ENCODE measurements around the gene PARN. TPM values are rescaled to one million over a fixed set of nuclear protein-coding genes. Genes with fewer than 3 reads are reported as not detected.

Gene PARN
- total RNA-seq, 1 donor from 2014 or later: 24.6 TPM

DNA sequence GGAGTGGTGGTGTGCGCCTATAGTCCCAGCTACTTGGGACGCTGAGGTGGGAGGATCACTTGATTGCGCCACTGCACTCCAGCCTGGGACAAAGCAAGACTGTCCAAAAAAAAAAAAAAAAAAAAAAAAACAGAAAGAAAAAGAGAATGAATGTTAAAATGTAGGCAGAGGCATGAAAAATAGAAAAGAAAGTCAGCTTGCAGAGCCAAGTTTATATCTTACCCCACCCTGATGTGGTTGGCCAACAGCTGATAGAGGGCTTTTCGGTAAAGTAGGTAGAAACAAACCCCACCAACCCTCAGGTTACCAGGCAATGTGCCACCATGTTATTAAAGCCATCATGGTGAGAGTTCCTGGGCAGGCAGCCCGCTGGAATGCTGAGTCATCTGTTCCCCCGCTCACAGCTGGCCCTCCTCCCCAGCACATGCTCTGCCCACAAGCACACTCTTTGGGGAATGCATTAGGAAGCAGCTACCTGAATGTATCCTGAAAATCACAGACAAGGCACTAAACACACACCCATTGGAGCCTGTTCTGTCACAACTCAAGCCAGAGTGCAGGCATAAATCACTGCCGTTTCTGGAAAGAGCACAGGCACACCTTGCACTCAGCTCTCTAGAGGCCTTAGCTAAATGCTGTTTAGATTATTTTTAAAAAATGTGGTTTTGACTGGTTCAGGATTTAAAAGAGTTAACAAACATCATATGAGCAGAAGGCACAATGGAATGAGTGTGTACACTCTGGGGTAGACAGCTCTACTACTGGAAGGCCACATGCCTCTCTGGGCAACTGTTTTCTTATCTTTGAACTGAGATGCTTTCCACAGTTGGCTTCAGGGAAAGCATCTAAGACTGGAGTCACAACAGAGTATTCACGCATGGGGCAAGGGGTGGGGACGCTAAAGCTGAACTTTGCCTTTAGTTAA is 128.5 kb downstream of the PARN start:
- no peak for DNase-seq (ENCODE audit: extremely low read depth, low read depth, low spot score)

DNA sequence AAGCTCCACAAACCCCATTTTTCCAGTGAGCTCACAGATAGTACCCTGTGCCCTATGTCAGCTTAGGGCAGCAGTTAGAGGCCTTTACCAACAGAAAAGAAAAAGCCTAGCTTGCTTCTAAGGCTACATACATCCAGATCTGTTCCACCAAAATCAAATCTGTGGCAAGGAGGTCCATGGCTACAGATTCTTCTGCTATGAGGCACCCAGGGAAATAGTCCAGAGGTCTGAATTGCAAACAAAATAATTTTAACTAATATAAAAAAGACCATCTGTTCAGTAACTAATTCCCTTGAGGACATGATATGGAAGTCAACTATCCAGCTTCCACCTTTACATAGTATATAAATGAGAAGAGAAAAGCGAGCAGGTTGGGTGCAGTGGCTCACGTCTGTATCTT is 129.3 kb downstream of the PARN start:
- DNase-seq (ENCODE audit: extremely low read depth, low read depth, low spot score): no peak

DNA sequence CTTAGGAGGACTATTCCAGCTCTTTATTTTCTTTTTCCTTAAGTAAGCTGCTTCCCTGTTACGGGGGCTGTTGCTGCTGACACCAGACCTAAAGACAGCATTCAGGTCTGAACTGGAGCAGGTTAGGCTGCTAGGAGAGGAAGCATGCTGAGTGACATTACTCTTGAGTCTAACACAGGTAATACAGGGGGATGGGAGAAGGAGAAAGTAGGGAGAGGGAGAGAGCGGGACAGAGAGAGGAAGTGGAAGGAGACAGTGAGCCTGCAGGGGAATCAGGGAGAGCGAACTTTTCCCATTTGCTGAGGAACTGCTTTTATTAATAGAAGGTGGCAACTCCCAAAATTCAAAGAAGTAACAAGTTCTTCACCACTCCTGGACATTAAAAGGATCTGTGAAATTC is 130.9 kb downstream of the PARN start:
- no peak for DNase-seq (ENCODE audit: extremely low read depth, low read depth, low spot score)

DNA sequence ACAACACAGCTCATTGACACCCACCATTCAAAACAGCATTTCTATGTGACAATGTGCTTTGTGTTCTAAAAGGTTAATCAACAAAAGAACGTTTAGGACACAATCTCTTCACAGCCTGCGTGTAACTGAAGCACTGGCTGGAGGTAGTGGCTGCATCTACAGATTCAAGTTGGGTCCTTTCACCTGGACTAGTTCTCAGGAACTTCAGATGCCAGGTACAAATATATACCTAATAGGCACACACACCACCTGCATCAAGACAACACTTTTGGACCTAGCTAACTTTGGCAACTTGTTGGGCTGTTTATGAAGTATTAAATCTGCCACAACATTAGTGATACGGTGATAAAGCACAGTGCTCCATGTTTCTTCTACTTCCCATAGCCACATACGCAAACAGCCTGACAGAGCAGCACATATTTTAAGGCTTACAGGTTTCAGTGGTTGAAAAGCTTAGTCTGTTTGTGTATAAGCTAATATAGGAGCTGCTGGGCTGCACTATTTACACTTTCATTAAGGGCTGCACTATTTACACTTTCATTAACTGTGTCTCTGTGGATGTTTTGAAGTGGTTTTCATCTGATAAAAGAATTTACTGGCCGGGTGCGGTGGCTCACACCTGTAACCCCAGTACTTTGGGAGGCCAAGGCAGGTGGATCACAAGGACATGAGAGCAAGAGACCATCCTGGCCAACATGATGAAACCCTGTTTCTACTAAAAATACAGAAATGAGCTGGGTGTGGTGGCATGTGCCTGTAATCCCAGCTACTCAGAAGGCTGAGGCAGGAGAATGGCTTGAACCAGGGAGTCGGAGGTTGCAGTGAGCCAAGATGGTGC is 132.6 kb downstream of the PARN start:
- no peak for DNase-seq (ENCODE audit: extremely low read depth, low read depth, low spot score)

DNA sequence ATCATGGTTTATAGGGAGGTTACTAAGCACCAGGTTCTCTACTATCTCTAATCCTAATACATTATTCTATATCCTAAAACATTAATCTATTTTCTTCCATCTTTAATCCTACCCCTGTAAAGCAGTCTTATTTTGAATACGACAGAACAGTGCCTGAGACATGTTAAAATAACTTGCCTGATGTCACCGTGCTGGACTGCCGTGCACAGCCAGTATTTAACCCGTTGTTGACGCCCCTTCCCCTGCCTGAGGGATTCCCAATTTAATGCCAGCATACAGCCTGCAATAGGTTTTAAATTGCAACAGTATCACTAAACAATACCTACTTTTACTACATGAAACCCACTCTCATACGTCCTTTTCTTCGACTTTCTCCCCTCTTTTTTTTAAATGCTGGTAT is 133.3 kb downstream of the PARN start:
- no peak for DNase-seq (ENCODE audit: extremely low read depth, low read depth, low spot score)

DNA sequence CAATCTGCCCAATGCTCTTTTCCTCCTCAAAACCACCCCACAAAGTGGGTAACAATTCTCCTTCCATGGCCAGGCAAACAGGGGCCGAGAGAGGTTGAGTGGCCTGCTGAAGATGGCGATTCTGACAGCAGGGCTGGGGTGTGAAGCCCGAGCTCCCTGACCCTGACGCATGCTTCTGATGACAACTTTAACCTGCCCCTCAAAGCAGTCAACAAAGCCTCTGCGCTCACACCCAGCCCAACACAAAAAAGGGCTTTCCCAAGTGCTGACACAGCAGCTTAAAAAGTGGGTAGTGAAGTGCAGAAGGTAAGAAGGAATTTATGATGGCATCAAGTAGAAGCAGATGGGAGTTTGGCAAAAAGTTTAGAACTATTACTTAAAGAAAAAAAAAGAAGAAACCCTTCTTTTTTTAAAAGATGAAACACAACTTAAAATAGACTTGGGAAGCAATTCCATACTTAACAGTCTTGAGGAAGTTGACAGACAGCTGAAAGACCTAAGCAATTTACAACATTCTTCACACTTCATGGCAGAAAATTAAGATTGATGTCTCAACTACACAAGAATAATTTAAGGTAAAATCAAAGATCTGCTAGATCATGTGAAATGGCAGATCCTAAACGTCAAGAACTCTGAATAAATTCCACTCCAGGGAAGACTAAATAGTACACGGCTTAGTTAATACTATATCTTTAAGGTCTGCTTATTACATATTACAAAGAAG is 133.9 kb downstream of the PARN start:
- no peak for DNase-seq (ENCODE audit: extremely low read depth, low read depth, low spot score)

DNA sequence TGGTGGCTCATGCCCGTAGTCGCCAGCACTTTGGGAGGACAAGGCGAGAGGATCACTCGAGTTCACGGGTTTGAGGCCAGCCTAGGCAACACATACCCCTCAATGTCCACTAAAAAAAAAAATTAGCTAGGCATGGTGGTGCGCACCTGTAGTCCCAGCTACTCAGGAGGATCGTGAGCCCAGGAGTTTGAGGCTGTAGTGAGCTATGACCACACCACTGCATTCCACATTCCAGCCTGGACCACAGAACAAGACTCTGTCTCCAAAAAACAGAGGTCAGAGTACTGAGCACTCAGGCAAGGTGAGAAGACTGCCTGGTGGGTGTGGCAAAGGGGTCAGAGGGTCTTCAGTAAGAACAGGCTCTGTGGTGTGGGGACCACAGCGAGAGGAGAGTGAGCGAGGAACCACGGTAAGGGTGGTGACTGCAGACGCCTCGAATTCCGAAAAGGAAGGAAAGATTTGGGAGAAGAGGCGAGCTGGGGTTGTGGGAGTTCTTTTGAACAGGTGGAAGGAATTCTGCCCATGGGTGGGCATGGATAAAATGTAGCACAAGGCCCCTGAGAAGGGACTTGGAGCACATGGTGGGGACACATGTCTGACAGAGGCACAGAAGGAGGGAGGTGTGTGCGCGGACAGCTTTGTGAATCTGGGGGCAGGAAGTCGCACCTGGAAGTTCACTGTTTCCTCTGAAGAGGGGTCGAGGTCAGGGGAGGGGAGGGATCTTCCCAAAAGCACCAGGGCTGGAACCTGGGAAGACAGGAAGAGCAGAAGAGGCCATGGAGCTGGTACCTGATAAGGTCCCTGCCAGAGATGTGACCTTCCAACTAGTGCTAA is 134.6 kb downstream of the PARN start:
- DNase-seq (ENCODE audit: extremely low read depth, low read depth, low spot score): no peak

DNA sequence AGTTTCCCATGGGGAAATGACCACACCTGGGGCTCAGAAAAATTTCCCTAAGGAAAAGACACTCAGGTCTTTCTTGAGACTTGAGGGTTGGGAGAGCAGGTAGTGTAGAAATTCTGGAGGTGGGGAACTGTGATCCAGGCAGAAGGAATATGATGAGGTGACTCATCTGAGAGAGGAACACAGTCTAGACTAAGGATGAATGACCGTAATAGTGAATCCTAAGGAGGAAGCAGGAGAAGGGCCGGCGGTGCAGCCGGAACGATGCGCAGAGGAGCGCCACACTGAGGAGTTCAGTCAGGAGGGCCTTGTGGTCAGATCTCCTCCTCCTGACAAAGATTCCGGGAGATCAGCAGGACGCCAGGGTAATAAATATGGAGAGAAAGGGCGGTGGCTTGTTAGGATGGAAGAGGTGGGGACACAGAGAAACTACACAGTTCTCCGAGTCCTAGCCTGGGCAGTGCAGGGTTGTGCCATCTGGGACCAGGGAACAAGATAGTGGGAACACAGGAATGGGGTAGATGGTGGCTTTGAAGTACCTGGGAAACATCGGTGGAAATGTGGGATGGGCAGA is 135.6 kb downstream of the PARN start:
- DNase-seq (ENCODE audit: extremely low read depth, low read depth, low spot score): no peak

DNA sequence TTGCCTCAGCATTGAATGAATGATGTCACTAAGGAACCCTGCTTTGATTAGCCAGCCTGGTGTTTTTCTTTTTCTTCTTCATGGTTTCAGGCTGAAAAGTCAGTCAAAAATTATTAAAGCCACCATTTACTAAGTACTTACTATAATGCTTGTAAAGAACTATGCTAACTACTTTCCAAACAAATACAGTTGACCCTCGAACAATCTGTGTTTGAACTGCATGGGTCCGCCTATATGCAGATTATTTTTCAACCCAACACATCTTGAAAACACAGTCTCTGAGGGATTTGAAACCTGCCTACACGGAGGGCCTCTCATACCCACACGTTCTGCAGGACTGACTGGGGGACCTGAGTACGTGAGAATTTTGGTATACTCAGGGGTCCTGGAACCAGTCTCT is 136.3 kb downstream of the PARN start:
- DNase-seq (ENCODE audit: extremely low read depth, low read depth, low spot score): no peak

DNA sequence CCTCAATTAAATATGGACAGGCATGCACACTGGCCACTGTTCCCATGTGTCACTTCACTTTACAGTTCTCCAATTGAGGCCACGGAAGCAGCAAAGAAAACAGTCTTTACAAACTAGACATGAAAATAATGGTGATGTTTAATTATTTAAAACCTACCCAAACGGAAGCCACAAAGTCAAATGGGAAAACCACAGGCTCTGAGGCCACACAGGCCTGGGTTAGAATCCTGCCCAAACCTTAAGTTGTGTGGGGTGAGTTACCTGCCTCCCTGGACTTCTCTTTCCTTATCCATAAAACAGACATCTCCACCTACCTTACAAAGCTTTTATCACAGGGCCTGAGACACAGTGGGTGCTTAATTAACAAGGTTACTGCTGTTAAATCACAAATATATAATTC is 137.4 kb downstream of the PARN start:
- DNase-seq (ENCODE audit: extremely low read depth, low read depth, low spot score): no peak

DNA sequence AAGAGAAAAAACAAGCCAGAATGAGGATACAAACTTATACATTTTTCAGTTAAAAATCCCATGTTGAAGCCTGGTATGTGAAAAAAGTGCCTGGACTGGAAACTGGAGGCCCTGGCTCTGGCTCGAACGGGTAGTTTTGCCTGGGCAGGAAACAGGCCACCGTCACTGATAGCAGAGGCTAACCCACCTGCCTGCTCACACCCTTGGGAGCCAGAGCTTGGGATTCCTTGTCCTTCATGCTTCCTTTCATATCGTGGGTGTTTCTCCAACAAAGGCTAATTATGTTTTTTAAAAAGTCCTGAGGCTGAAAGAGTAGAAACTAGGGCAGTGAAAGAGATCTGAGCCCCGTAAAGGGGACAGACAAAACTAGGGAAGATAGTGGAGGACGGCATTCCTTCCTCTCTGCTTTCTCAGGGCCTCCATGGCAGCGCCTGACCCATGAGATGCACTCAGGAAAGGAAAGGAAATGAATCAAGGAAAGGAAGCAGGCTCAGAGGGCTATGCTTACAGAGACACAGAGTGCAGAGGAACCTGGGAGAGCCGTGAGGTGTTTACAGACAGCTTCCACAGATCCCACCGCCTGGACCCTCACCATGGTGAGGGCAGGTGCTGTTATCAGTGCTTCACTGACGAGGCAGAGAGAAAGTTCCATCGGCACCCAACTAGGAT is 138.1 kb downstream of the PARN start:
- DNase-seq (ENCODE audit: extremely low read depth, low read depth, low spot score): no peak

DNA sequence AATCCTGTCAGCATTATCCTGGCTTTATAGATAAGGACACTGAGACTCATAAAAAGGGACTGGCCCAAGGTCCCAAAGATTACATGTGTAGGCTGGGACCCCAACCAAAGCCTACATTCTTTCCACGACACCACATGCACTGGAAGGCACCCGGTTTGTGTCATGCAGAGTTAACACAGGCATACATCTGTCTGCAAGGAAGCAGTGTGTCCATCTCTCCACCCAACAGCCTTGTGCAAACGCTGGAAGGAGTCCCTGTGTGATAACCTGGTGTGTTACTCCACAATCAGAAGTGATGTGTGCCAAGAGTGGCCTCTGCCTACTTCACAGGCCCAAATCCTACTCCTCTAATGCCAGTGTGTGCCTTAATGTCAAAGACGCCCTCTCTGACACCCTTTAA is 139.8 kb downstream of the PARN start:
- no peak for DNase-seq (ENCODE audit: extremely low read depth, low read depth, low spot score)

DNA sequence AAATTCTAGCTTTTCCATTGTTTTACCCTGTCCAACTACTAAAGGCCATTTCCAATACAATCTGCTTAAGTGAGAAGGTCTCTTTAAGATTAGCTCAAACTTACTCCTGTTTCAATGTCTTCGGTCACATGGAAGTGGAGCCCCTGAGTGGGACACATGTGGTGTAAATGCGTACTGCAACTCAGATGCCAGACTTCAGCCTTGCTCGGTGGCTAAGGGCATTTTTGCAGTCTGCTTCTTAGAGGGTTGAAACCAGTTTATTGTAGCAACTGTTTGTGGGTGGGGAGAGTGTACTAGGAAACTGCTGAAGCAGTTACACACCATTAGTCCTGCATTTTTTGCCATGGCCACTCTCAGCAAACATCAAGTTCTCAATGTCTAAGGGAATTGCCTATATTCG is 140.6 kb downstream of the PARN start:
- no peak for DNase-seq (ENCODE audit: extremely low read depth, low read depth, low spot score)

DNA sequence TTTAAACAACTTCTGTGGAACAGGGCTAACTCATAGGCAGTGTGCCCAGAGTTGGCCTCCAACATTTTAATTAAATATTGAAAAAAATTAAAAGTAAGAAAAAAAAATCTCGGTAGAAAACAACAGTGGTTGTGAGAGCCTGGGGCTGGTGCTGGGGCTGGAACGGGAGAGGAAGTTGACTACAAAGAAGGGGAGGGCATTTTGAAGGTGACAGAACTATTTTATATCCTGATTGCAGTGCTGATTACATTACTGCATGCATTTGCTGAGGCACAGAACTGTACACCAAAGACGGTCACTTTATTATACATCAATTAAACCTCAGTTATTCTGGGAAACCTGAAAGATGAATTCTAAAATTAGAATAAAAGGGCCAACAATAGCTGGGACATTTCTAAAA is 142.5 kb downstream of the PARN start:
- DNase-seq (ENCODE audit: extremely low read depth, low read depth, low spot score): no peak

DNA sequence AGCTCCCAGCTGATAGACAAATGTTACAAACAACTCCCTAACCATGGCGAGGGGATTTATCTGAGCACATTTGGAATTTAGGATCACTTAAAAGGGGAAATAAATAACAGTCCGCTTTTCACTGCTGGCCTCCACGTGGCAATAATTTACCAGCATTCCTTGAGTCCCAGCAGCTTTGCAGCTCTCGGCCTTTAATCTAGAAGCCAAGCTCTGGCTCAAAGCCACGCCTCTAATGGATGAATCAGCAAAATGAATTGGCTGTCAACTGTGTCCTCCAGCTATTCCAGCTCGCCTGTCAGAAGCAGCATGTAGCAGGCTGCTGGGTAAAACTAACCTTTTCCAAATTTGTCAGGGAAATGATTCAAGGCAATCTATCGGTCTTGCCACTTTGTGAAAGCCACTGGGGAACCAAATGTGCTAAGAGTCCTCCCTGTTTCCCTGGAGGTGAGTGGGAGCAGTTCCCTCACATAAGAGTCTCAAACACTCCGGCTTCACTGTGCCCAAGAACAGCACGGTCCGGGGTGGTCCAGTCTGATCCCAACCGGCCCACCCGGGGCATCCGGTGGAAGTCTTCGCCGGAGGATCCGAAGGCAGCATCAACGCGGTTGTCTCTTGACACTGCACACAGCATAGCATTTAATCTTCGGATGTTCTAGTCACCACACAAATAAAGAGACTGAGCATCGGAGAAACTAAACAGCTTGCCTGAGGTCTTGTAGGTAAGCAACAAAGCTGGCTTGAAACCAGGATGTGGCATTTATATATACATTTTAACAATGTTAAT is 143.3 kb downstream of the PARN start:
- no peak for DNase-seq (ENCODE audit: extremely low read depth, low read depth, low spot score)

DNA sequence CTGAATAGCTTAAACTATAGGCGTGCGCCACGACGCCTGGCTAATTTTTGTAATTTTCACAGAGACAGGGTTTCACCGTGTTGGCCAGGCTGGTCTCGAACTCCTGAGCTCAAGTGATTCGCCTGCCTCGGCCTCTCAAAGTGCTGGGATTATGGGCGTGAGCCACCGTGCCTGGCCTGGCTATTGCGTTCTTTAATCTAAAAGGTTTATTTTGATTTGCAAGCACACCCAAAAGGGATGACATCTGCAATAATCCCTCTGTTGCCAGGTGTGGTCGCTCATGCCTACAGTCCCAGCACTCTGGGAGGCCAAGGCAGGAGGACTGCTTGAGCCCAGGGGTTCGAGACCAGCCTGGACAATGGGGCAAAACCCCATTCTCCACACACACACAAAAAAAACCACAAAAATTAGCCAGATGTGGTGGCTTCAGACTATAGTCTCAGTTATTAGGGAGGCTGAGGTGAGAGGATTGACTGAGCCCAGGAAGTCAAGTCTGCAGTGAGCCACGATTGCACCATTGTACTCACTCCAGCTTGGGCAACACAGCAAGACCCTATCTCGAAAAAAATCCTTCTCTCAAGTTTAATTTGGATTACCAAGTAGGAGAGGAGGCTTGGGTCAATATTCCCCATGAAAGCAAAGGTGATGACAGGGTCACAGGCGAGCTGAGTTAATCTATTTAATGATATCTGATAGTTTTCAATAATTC is 144.1 kb downstream of the PARN start:
- no peak for DNase-seq (ENCODE audit: extremely low read depth, low read depth, low spot score)

DNA sequence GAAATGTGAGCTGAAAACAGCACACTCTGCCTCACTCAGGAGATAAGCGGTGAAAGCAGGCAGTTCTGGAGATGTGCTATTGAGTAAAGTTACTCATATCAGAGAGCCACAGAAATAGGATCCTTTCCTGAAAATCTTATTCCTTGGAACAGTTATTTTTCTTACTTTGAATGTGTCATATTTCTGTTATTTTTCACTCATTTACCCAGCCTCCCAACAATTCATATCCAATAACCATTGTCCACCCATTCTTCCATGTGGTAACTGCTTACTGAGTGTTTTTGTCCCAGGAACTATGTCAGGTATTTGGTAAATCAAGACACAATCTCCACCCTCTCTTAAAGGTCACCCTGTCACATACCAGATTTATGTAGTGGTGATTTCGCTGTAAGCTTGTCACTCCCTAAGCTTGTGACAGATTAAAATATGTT is 144.9 kb downstream of the PARN start:
- no peak for DNase-seq (ENCODE audit: extremely low read depth, low read depth, low spot score)

DNA sequence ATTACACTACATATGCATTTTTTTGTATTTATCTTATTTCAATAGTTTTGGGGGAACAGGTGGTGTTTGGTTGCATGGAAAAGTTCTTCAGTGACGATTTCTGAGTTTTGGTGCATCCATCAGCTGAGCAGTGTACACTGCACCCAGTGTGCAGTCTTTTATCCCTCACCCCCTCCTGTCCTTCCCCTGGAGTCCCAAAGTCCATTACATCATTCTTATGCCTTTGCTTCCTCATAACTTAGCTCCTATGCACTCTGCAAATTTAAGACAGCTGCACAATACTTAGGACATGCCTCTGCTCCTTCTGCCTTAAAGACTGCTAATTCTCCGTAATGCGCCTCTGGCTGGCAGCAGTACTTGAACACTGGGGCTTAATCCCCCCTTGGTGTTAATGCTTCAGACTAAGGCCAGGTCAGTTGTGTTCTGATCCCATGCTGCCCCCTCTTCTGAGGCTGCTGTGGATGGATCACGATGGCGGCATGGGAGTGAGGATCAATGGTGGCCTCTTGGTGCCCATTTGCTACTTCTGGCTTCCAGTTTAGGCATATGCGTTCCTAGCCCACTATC is 146.2 kb downstream of the PARN start:
- DNase-seq (ENCODE audit: extremely low read depth, low read depth, low spot score): no peak

All from glomerular endothelial cell (primary cell).